ENCODE measurements around the gene PPCDC.
"Not testable (repeated sequence)": the region's sequence is repeated elsewhere in the genome, so short reads cannot be mapped to it uniquely, and the experiment has no call there.

PPCDC gene

GRCh38 chr15:75069301-75069925 is 46.0 kb downstream of the PPCDC start:
- DNase-seq = peak in 1 of 2 experiments; percentile 3

GRCh38 chr15:75070674-75071073 is 47.3 kb downstream of the PPCDC start:
- DNase-seq = peak in 1 of 2 experiments; percentile 0

- no peak for DNase-seq
Measured at GRCh38 chr15:75073197-75073596, 49.8 kb downstream of the PPCDC start.

GRCh38 chr15:75076277-75076676 is 52.9 kb downstream of the PPCDC start:
- no peak for DNase-seq

GRCh38 chr15:75077551-75077961 is 54.2 kb downstream of the PPCDC start:
- peak in 1 of 2 experiments; percentile 21 for DNase-seq

GRCh38 chr15:75081150-75081549 is 57.8 kb downstream of the PPCDC start:
- no peak for DNase-seq

- DNase-seq = no peak
Measured at GRCh38 chr15:75082689-75083088, 59.3 kb downstream of the PPCDC start.

- not testable (repeated sequence) for DNase-seq
Measured at GRCh38 chr15:75085708-75086107, 62.3 kb downstream of the PPCDC start.

- DNase-seq = no peak
Measured at GRCh38 chr15:75089456-75090387, 66.3 kb downstream of the PPCDC start.

- DNase-seq = no peak
Measured at GRCh38 chr15:75090388-75090734, 67.0 kb downstream of the PPCDC start.

GRCh38 chr15:75091814-75092213 is 68.4 kb downstream of the PPCDC start:
- DNase-seq = no peak

- DNase-seq = not testable (repeated sequence)
Measured at GRCh38 chr15:75094961-75095478, 71.6 kb downstream of the PPCDC start.

GRCh38 chr15:75095594-75095993 is 72.2 kb downstream of the PPCDC start:
- DNase-seq = no peak

- DNase-seq = no peak
Measured at GRCh38 chr15:75097939-75098338, 74.5 kb downstream of the PPCDC start.

GRCh38 chr15:75098404-75098803 is 75.0 kb downstream of the PPCDC start:
- DNase-seq = no peak
